Activated CD8-positive, alpha-beta memory T cell treated with anti-CD3 and anti-CD28 coated beads, Interleukin-2, amount 10 ng/mL, durations not matched to agents 7 days and 5 days (primary cell): ENCODE results near the gene HMOX2. TPM values are rescaled to one million over a fixed set of nuclear protein-coding genes. Genes with fewer than 3 reads are reported as not detected.

Experiments
- ATAC-seq: fragments of 150-1000 bp; cut with Tn5 transposase; one replicate; pipeline ENCODE4 v1.10.0; 2021; ENCODE audit warnings: moderate library complexity
- CTCF ChIA-PET: fragments of 350-600 bp; sonication (Branson Sonifier 250); formaldehyde crosslinking; loops from one replicate; lab custom pipeline; 2021; ENCODE audit warnings: antibody characterized with exemption; lab: Charles Lee
- DNase-seq: peaks from one replicate; pipeline ENCODE4 v3.0.0-alpha.2; 2020
- H3K27ac Mint-ChIP-seq: one replicate; pipeline ENCODE4 v1.8.0; 2021; ENCODE audit warnings: mild to moderate bottlenecking, mixed read lengths
- H3K27me3 Mint-ChIP-seq: one replicate; pipeline ENCODE4 v1.8.0; 2021; ENCODE audit warnings: mixed read lengths
- H3K36me3 Mint-ChIP-seq: one replicate; pipeline ENCODE4 v1.8.0; 2021; ENCODE audit warnings: mild to moderate bottlenecking, mixed read lengths
- H3K4me1 Mint-ChIP-seq: one replicate; pipeline ENCODE4 v1.8.0; 2021; ENCODE audit warnings: mixed read lengths
- H3K4me3 Mint-ChIP-seq: one replicate; pipeline ENCODE4 v1.8.0; 2021; ENCODE audit warnings: mild to moderate bottlenecking, moderate library complexity, mixed read lengths
- H3K9me3 Mint-ChIP-seq: one replicate; pipeline ENCODE4 v1.8.0; 2022; ENCODE audit warnings: low read depth, mixed read lengths
- total RNA-seq, 2 experiments: library from RNA; stranded (reverse); gene quantifications; one replicate each; pipeline ENCODE4 v1.2.3, GENCODE V29; 2021

Gene HMOX2
- total RNA-seq, 2 experiments from 2014 or later: 96.5 to 103 TPM

DNA sequence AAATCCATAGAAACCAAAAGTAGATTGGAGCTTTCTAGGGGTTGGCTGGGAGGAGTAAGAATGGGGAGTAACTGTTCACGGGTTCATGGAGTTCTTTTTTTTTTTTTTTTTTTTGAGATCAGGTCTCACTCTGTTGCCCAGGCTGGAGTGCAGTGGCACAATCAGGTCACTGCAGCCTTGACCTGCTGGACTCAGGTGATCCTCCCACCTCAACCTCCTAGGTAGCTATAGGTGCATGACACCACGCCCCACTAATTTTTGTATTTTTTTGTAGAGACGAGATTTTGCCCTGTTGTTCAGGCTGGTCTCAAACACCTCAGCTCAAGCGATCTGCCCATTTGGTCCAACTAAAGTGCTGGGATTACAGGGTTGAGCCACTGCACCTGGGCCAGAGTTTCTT lies 3.3 kb upstream of the HMOX2 start:
- Mint-ChIP-seq H3K4me1 (peaks cover 37% of the 10 kb centered on the region), H3K4me3 (peak overlapping the region; percentile 80), H3K36me3 (peaks cover 15% of the 10 kb centered on the region), H3K27ac (peak overlapping the region; percentile 56), H3K27me3 (no peaks in the 10 kb centered on the region), H3K9me3 (no peaks in the 10 kb centered on the region)
- CTCF ChIA-PET: interaction anchor here (1.1 kb wide), 1 partner anchor 13 kb away, joined by 3 read pairs; no protein-coding TSS in a partner anchor
- ATAC-seq (no peak), DNase-seq (no peak)

DNA sequence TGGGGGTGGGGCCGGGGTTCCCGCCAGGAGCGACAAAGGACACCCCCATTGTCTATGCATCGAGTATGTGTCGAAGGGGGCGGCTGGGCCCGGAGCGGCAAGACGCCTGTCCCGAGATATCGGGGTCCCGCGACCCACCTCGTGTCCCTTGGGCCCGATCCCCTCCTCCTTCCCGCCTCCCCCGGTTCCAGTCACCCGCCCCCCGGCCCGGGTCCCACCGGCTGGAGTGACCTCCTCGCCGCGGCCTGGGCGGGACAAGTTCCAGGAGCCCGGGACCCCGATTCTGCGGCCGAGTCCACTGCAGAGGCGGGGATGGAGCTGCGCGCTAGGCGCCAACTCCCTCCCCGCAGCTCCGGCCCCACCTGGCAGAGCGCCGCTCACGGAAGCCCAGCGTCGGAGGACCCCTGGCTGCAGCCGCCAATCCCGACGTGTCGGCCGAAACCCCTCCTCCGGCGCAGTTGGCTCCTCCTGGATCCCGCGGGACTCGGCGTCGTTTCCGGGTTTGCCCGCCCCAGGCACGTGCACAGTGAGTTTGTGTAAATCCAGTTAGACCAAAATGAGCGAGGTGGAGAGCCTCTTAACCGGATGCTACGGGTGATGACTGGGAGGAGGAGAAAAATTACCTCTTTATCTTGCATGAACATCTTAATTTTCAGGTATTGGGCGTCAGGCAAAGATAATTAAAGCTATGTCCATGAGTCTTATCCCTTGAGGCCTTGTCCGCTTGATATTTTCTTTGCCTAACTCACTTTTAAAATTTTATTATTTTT lies 1.8 kb upstream of the HMOX2 start, which contains the start of gene NMRAL1:
TSS of gene NMRAL1 (minus strand) at position 434 of the 770 bp plus-strand sequence. CDS start 493 bp downstream, outside the sequence.
- ATAC-seq (peak; percentile 73), DNase-seq (peak; percentile 97)
- Mint-ChIP-seq H3K27me3 (no peaks in the 10 kb centered on the region), H3K4me3 (peak within 1 kb of the TSS; percentile 80), H3K4me1 (peaks cover 45% of the 10 kb centered on the region), H3K27ac (peak within 1 kb of the TSS; percentile 90), H3K36me3 (peaks cover 16% of the 10 kb centered on the region), H3K9me3 (no peaks in the 10 kb centered on the region)
- CTCF ChIA-PET: interaction anchor here (0.8 to 9.4 kb wide), 6 partner anchors 8 to 150 kb away, joined by 3 to 84 read pairs (median 4); partner anchors contain the start of gene MGRN1

DNA sequence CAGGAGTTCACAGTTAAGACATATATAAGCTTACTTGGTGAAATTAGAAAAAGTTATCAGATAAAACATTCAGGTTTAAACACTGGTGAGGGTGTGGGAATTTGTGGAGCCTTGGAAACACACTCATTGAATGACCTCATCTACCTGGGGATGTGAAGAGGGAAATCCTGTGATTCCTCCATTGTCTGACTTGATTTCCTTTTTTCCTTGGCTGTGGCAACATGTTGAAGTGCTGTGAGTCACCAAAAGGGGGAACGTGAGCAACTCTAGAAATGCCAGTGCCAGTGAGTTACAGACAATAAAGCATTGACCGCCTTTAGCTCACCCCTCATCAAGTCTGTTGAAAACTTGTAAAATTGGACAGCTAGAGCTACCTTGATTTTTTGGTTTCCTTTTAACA lies 1.8 kb downstream of the HMOX2 start:
- peak overlapping the region; percentile 92 for H3K4me3 Mint-ChIP-seq
- CTCF ChIA-PET: interaction anchor here (0.6 to 9.4 kb wide), 16 partner anchors 11 to 172 kb away, joined by 3 to 84 read pairs (median 4); partner anchors contain the start of gene CDIP1
- DNase-seq: peak; percentile 46
- ATAC-seq: no peak
- H3K27me3 Mint-ChIP-seq: no peaks in the 10 kb centered on the region
- peaks cover 58% of the 10 kb centered on the region for H3K4me1 Mint-ChIP-seq
- peak overlapping the region; percentile 79 for H3K27ac Mint-ChIP-seq
- peaks cover 15% of the 10 kb centered on the region for H3K36me3 Mint-ChIP-seq
- H3K9me3 Mint-ChIP-seq: no peaks in the 10 kb centered on the region

DNA sequence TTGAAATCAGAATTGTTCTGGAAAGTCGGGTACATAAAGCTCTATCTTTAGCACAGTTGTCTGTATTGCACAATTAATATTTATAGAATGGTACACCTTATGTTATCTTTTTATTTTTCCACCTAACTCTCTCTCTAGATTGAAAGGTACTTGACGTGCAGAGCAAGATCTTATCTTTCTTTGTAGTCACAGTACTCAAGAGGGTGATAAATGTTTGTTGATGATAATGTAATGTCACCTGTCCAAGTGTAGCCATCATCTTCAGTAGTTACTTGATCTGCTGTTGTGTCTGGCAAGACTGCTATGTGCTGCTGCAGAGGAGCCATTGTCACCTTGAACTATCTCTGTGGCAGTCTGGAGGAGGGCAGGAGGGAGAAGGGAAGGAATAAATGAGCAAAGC lies 5.3 kb downstream of the HMOX2 start:
- Mint-ChIP-seq H3K4me1 (peaks cover 49% of the 10 kb centered on the region), H3K36me3 (peaks cover 30% of the 10 kb centered on the region), H3K27ac (peak overlapping the region; percentile 77), H3K4me3 (no peak overlapping the region), H3K27me3 (no peaks in the 10 kb centered on the region), H3K9me3 (no peaks in the 10 kb centered on the region)
- CTCF ChIA-PET: interaction anchor here (0.9 to 9.4 kb wide), 3 partner anchors 19 to 142 kb away, joined by 4 to 84 read pairs (median 4); no protein-coding TSS in a partner anchor
- DNase-seq (no peak), ATAC-seq (no peak)

DNA sequence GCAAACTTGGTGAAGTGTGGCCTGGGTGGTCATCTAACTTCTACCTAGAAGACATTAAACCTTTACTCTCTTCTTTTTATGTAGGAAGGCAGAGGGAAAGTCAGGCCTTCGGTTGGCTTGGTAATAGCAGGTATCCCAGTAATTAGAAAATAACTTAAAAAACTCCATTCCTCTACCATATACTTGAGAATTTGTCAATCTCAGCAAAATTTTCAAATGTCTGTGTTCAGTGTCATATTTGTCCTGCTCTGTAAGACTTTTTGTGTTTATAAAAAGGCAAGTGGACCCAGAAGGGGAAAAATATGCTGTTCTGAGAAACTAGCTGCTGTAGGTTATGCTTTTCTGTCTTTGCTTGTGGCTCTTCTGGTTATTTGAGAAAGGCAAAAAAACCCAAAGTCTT lies 5.8 kb downstream of the HMOX2 start:
- Mint-ChIP-seq H3K4me3 (no peak overlapping the region), H3K4me1 (peaks cover 53% of the 10 kb centered on the region), H3K36me3 (peaks cover 30% of the 10 kb centered on the region), H3K27me3 (no peaks in the 10 kb centered on the region), H3K9me3 (no peaks in the 10 kb centered on the region), H3K27ac (peak overlapping the region; percentile 77)
- ATAC-seq (no peak), DNase-seq (no peak)
- CTCF ChIA-PET: interaction anchor here (0.9 to 9.4 kb wide), 2 partner anchors 19 to 24 kb away, joined by 4 to 84 read pairs; no protein-coding TSS in a partner anchor

DNA sequence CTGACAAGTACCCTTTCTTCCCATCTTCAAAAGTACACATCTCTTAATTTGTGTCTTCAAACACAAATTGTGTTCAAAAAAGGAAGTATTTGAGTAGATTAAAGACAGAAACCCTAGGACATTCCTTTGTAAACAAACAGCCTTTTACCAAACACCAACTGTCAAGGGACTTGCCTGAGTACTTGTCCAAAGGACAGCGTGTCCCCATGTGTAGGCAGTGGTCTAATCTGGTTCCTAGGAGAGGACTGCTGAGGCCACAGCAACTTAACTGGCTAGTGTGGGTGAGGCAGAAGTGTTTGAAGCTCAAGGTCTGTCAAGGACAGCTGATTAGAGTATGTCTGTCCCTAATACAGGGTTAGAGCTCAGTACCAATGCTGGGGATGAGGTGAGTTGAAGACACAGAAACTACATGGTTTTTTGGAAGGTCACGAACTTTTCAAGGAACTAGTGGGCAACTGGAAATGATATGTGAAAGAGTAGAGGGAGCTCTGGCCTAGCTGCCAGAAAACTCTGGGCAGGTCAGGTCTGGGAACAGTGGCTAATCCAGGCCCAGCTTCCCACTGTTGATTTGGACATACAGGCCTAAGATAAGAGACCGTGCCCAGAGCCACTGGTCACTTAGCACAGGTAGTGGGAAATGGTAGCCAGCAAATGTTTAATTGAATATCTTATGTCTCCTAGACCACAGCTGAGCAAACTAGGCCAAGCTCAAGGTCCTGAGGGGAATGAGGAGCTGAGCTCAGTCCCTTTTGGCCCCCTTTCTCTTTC lies 10.1 kb downstream of the HMOX2 start:
- H3K27ac Mint-ChIP-seq: peak overlapping the region; percentile 96
- H3K36me3 Mint-ChIP-seq: peaks cover 35% of the 10 kb centered on the region
- no peak for DNase-seq
- no peaks in the 10 kb centered on the region for H3K9me3 Mint-ChIP-seq
- H3K4me3 Mint-ChIP-seq: no peak overlapping the region
- H3K4me1 Mint-ChIP-seq: peaks cover 64% of the 10 kb centered on the region
- no peaks in the 10 kb centered on the region for H3K27me3 Mint-ChIP-seq
- no peak for ATAC-seq
- CTCF ChIA-PET: interaction anchor here (1.3 to 6.2 kb wide), 5 partner anchors 8 to 137 kb away, joined by 3 to 65 read pairs (median 7); partner anchors contain the start of gene HMOX2

DNA sequence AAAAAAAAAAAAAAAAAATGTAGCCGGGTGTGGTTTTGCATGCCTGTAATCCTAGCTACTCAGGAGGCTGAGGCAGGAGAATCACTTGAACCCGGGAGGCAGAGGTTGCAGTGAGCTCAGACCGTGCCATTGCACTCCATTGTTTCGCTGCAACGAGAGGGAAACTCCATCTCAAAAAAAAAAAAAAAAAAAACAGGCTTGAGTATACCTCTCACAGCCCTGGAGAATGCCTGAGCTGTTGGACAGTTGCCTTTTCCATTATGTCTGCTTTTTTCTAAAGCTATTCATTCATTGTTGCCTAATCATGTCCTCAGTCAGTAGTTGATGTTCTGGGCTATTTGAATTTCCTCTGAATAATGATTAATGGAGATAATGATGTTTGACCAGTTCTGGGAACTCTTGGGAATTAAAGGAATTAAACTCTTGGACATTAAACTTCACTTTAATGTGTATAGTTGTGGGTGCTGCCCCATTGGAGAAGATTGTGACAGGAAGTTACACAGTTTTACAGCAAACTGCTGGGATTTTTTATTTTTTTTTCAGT lies 11.8 kb downstream of the HMOX2 start:
- H3K4me3 Mint-ChIP-seq: peak overlapping the region; percentile 48
- H3K4me1 Mint-ChIP-seq: peaks cover 48% of the 10 kb centered on the region
- H3K27ac Mint-ChIP-seq: peak overlapping the region; percentile 96
- no peaks in the 10 kb centered on the region for H3K9me3 Mint-ChIP-seq
- H3K27me3 Mint-ChIP-seq: no peaks in the 10 kb centered on the region
- H3K36me3 Mint-ChIP-seq: peaks cover 36% of the 10 kb centered on the region
- DNase-seq (no peak), ATAC-seq (peak; percentile 60)
- CTCF ChIA-PET: interaction anchor here (0.7 to 6.2 kb wide), 7 partner anchors 10 to 710 kb away, joined by 3 to 65 read pairs (median 7); partner anchors contain the start of gene HMOX2

DNA sequence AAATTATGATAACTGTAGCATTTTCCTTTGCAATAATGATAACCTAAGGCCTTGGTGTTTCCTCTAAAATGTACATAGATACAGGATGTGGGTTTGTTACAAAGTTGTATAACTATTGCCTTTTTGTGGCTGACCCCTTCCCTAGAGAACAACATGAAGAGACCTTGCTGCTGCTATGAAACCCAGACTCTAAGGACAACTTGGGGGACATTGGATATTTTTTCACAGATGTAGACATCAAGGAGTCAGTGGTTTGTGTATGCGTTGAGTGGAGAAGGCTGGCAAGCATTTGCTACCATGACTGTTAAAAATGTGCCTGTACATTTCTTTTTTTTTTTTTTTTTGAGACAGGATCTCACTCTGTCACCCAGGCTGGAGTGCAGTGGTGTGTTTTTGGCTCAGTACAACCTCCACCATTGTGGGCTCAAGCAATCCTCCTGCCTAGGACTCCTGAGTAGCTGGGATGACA lies 12.3 kb downstream of the HMOX2 start:
- Mint-ChIP-seq H3K27me3 (no peaks in the 10 kb centered on the region), H3K36me3 (peaks cover 38% of the 10 kb centered on the region), H3K9me3 (no peaks in the 10 kb centered on the region), H3K27ac (peak overlapping the region; percentile 96), H3K4me3 (peak overlapping the region; percentile 48), H3K4me1 (peaks cover 51% of the 10 kb centered on the region)
- CTCF ChIA-PET: interaction anchor here (1.4 to 6.2 kb wide), 7 partner anchors 11 to 97 kb away, joined by 4 to 65 read pairs (median 7); partner anchors contain the start of gene HMOX2
- peak; percentile 82 for ATAC-seq
- DNase-seq: peak; percentile 55

DNA sequence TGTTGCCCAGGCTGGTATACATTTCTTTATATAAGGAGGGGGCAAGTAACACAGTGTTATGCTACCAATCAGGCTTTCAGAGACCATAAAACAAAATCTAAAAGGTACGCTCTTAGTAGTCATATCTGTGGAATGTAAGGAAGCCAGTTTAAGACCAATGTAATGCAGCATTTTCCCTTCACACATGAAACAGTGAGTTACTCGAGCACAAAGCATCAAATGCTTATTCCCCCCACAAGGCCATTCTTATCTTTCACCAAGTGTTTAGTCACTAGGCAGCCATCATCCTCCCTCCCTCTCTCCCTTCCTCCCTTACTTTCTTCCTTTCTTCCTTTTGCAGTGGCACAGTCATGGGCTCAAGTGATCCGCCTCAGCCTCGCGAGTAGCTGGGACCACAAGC lies 12.8 kb downstream of the HMOX2 start:
- peaks cover 35% of the 10 kb centered on the region for H3K36me3 Mint-ChIP-seq
- peak overlapping the region; percentile 96 for H3K27ac Mint-ChIP-seq
- ATAC-seq (peak; percentile 10), DNase-seq (no peak)
- CTCF ChIA-PET: interaction anchor here (1.5 to 6.2 kb wide), 5 partner anchors 11 to 86 kb away, joined by 5 to 65 read pairs (median 7); partner anchors contain the start of gene HMOX2
- H3K9me3 Mint-ChIP-seq: no peaks in the 10 kb centered on the region
- peaks cover 54% of the 10 kb centered on the region for H3K4me1 Mint-ChIP-seq
- H3K4me3 Mint-ChIP-seq: no peak overlapping the region
- H3K27me3 Mint-ChIP-seq: no peaks in the 10 kb centered on the region

DNA sequence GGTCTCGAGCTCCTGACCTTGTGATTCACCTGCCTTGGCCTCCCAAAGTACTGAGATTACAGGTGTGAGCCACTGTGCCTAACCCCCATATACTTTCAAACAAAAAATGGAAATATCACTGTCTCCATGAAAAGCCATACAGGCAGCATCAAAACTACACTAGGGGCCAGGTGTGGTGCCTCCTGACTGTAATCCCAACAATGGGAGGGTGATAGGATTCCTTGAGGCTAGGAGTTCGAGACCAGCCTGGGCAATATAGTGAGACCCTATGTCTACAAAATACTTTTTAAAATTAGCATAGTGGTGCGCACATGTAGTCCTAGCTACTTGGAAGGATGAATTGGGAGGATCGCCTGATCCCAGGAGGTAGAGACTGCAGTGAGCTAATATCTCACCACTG lies 15.7 kb downstream of the HMOX2 start:
- DNase-seq: no peak
- CTCF ChIA-PET: interaction anchor here (0.9 to 6.2 kb wide), 4 partner anchors 9 to 14 kb away, joined by 3 to 65 read pairs (median 3); partner anchors contain the start of gene HMOX2
- H3K27ac Mint-ChIP-seq: no peak overlapping the region
- peaks cover 28% of the 10 kb centered on the region for H3K36me3 Mint-ChIP-seq
- H3K4me1 Mint-ChIP-seq: peaks cover 61% of the 10 kb centered on the region
- no peak overlapping the region for H3K4me3 Mint-ChIP-seq
- no peak for ATAC-seq
- H3K9me3 Mint-ChIP-seq: no peaks in the 10 kb centered on the region
- no peaks in the 10 kb centered on the region for H3K27me3 Mint-ChIP-seq

DNA sequence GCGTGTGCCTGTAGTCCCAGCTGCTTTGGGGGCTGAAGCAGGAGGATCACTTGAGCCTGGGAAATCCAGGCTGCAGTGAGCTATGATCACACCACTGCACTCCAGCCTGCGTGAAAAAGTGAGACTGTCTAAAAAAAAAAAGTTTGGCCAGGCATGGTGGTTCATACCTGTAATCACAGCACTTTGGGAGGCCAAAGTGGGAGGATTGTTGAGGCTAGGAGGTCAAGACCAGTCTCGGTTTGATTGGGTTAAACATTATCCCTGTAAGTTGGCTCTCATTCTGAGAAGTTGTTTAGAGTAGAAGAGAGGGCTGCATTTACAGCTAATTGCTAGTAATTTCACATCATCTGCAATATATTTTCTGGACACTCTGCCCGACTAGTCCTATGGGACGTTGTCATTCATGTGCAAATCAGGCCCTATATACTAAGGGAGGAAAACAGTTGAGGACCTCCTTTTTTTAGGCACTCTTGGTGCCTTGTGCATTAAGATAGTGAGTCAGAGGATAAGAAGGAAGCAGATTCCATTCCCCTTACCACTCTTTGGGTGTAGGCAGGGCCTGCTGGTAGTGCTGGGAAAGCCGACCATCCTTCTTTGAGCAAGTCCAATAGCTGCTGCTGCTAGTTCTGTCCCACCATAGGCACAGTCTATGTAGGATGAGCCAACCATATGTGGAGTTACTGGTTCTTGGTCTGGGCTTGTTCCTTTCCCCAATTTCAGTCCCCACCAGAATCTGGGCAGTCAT lies 18.7 kb downstream of the HMOX2 start:
- peak overlapping the region; percentile 53 for H3K27ac Mint-ChIP-seq

DNA sequence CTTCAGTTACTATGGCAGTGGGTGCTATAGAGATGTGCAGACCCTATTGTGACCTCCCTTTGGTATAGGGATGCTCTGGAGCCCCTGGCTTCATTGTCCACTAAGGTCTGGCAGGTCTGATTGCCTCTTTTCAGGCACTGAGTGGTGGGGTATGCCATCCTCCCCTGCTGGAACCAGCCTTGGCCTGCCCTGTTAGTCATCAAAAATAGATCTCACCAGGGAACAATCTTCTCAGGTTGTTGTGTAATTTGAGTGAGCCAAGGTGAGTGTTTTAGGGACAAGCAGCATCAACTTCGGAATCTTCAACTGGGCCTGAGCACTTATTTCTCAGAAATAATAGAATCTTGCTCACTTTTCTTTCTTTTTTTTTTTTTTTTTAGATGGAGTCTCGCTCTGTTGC lies 19.6 kb downstream of the HMOX2 start:
- Mint-ChIP-seq H3K36me3 (peaks cover 25% of the 10 kb centered on the region), H3K9me3 (no peaks in the 10 kb centered on the region), H3K27me3 (no peaks in the 10 kb centered on the region), H3K4me3 (no peak overlapping the region), H3K27ac (peak overlapping the region; percentile 16), H3K4me1 (peaks cover 66% of the 10 kb centered on the region)
- DNase-seq (no peak), ATAC-seq (no peak)
- CTCF ChIA-PET: interaction anchor here (1.1 to 2.6 kb wide), 2 partner anchors 11 to 17 kb away, joined by 3 to 19 read pairs; no protein-coding TSS in a partner anchor

More for the DNA sequence above, 18.7 kb downstream of the HMOX2 start:
- CTCF ChIA-PET: interaction anchor here (1.2 to 2.4 kb wide), 4 partner anchors 11 to 54 kb away, joined by 3 to 8 read pairs (median 6); partner anchors contain the start of gene HMOX2
- Mint-ChIP-seq H3K27me3 (no peaks in the 10 kb centered on the region), H3K4me1 (peaks cover 66% of the 10 kb centered on the region), H3K9me3 (no peaks in the 10 kb centered on the region), H3K36me3 (peaks cover 27% of the 10 kb centered on the region), H3K4me3 (no peak overlapping the region)
- DNase-seq (no peak), ATAC-seq (no peak)
